GM12891 (cell line): Measurements from ENCODE around the gene CYGB.

Experiments used
- PAX5 ChIP-seq: IDR thresholded peaks from 2 replicates; pipeline ENCODE4 v1.6.1; 2011; ENCODE audit warnings: low read length, moderate library complexity, mild to moderate bottlenecking; ENCODE audit not compliant: insufficient read depth, severe bottlenecking
- POLR2A ChIP-seq: IDR thresholded peaks from 2 replicates; pipeline ENCODE4 v1.6.1; 2011; ENCODE audit warnings: low read depth, low read length, control low read depth

GRCh38 chr17:76567634-76568432, 30.3 kb upstream of the CYGB start:
- peak; percentile 40; the same call in 1 of the 2 replicates for TF ChIP-seq POLR2A
- no peak for TF ChIP-seq PAX5
